Measurements from ENCODE around the gene MUC6.
A peak's percentile ranks its signal among the peaks of the same experiment; 100 is the strongest.

Gene MUC6

GRCh38 chr11:1009371-1009770, 27.1 kb downstream of the MUC6 start:
- DNase-seq (ENCODE audit: low spot score) = no peak

- DNase-seq (ENCODE audit: low spot score) = no peak
Measured at GRCh38 chr11:1008803-1009145, 27.7 kb downstream of the MUC6 start.

DNA sequence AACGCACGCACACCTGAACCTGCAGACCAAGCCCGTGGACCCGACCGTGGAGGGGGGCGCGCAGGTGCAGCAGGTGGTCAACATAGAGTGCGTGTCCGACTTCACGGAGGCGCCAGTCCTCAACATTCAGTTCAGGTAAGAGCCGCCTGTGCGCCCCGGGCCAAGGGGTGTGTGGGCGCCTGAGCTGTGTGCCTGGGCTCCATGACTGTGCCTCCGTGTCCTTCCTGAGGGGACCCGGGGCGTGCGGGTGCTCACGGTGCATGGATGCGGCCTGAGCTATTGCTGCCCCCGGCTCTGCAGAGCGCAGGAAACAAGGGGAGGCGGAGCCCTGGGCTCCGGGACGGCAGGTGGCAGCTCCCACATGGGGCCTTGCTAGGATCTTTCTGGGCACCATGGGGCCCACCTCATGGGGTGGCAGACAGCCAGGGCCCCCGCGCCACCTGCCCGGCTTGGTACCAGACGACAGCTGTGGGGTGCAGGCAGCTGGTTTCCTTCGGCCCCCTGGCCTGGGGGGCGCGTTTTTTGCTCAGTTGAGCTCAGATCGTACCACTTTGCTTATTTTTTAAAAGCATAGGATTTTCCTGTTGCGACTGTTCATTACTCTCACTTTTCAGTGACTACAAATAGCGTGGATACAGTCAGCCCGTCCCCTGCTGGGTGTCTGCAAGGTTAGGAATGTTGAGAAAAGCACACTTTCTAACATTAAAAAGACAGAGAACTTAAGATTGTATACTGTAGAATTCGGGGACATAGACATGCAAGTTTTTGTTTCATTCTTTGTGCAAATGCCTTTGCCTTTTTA, 28.3 kb downstream of the MUC6 start:
- DNase-seq (ENCODE audit: low spot score) = no peak

DNA sequence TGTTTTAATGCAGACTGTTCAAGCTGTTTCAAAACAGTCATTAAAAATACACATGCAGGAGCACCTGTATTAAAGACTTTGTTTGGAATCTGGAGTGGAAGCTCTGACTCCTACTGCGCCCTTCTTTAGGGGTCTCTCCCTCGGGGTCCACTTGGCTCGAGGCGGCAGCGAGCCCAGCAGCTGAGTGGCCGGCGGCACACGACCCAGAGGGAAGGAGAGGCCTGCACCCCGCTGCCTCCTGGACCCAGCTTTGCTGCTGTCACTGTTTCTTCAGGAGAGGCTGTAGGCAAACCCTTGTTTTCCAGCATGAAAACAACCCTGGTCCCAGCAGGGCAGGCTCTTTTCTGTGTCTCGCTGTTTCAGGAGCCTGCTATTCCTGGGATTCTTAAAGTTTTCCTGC, 29.2 kb downstream of the MUC6 start:
- no peak for DNase-seq (ENCODE audit: low spot score)

DNA sequence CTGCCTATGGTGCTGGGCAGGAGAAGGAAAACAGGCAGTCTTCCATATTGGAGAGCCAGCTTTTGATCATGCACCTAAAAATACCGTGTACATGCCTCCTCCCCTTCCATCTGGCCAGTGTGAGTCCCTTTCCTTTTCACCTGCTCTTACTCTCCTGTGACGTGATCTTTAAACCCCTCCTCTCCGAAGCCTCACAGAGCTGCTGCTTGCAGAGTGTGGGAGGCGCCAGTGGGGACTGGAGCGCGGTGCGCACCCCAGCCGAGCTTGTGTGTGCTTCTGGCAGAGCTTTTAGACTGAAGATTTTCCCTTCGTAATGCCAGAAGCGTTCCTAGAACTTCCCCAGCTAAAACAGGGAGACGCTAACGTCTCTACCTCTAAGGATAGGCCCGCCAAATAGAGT, 29.8 kb downstream of the MUC6 start:
- no peak for DNase-seq (ENCODE audit: low spot score)

- no peak for DNase-seq (ENCODE audit: low spot score)
Measured at GRCh38 chr11:1005928-1006327, 30.6 kb downstream of the MUC6 start.

DNA sequence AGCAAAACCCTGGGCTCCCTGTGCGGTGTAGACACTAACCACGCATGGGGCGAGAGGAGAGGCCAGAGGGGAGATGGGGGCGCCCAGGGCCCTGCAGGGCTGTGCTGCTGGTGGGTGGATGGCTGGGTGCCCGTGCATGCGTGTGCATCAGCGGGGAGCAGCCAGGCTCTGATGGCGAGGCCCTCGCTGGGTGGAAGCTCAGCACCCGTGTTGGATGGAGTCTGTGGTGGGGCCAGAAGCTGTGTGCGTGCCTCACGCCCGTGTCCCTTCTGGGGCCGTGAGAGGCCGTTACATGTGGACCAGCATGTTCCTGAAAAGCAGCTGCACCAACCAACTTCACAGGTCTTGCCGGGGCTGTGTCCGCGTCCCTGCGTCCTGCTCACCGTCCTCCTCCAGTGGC, 33.4 kb downstream of the MUC6 start:
- no peak for DNase-seq (ENCODE audit: low spot score)

DNA sequence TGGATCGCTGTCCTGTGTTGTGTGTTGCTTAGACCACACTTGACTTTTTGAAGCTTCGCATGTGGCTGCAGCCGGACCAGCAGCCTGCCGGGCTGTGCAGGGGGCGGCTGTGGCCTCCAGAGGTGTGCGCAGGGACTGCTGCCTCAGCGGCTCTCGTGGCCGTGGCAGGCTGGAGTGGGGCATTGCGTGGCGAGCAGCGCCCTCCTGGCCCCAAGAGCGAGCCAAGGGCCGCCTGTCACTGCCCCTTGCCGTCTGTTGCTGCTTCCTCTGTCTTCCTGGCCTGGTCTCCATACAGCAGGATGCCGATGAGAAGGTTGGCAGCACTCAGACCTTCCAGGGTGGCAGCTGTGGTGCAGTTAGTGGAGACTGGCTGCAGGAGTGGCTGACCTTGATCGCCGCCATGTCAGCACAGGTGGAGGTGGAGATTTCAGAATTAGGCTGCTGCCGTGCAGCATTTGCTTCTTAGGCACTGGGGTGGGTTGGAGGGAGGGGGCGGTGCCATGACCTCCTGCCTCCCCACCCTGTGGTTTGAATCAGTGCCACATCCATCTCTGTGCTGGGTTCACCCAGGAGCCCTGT, 34.0 kb downstream of the MUC6 start:
- no peak for DNase-seq (ENCODE audit: low spot score)

- DNase-seq (ENCODE audit: low spot score) = no peak
Measured at GRCh38 chr11:1001617-1002405, 34.7 kb downstream of the MUC6 start.

GRCh38 chr11:1000357-1001278, 35.9 kb downstream of the MUC6 start:
- DNase-seq (ENCODE audit: low spot score) = no peak

GRCh38 chr11:999009-999408, 37.5 kb downstream of the MUC6 start:
- DNase-seq (ENCODE audit: low spot score) = no peak

DNA sequence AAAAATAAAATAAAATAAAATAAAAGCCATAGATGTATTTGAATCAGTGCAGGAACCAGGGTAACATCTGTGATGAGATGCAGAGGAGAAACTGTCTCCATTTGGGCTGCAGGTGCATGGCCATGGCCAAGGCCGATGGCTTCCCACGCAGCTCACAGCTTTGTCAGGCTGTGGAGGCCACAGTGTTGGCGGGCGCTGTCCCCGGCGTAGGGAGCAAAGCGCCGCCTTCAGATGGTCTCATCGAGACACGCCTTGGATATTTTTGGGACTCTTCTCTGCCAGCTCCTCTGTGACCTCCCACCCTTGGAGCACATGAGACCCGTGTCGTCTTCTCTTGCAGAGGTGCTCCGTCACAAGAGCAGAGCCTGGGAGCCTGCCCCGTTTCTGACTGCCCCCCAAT, 38.6 kb downstream of the MUC6 start:
- DNase-seq (ENCODE audit: low spot score) = no peak

GRCh38 chr11:996681-997080, 39.8 kb downstream of the MUC6 start:
- DNase-seq (ENCODE audit: low spot score) = no peak

- no peak for DNase-seq (ENCODE audit: low spot score)
Measured at GRCh38 chr11:995752-996420, 40.6 kb downstream of the MUC6 start.

GRCh38 chr11:995044-995751, 41.3 kb downstream of the MUC6 start:
- peak; percentile 50 for DNase-seq (ENCODE audit: low spot score)

DNA sequence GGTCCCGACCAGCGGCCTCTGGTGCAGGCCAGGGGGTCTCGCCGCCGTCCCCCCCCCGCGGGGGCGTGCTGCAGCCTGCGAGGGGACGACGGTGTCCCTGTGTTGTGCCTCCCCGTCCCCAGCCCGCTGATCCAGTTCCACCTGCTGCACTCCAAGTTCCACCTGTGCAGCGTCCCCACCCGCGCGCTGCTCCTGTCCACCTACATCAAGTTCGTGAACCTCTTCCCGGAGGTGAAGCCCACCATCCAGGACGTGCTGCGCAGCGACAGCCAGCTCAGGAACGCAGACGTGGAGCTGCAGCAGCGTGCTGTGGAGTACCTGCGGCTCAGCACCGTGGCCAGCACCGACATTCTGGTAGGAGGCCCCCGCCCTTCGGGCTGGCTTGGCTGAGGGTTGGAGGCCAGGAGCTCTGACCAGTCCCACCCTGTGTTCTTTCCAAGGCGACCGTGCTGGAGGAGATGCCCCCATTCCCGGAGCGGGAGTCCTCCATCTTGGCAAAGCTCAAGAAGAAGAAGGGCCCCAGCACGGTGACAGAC, 42.8 kb downstream of the MUC6 start:
- DNase-seq (ENCODE audit: low spot score) = no peak

- no peak for DNase-seq (ENCODE audit: low spot score)
Measured at GRCh38 chr11:992577-992976, 43.9 kb downstream of the MUC6 start.

DNA sequence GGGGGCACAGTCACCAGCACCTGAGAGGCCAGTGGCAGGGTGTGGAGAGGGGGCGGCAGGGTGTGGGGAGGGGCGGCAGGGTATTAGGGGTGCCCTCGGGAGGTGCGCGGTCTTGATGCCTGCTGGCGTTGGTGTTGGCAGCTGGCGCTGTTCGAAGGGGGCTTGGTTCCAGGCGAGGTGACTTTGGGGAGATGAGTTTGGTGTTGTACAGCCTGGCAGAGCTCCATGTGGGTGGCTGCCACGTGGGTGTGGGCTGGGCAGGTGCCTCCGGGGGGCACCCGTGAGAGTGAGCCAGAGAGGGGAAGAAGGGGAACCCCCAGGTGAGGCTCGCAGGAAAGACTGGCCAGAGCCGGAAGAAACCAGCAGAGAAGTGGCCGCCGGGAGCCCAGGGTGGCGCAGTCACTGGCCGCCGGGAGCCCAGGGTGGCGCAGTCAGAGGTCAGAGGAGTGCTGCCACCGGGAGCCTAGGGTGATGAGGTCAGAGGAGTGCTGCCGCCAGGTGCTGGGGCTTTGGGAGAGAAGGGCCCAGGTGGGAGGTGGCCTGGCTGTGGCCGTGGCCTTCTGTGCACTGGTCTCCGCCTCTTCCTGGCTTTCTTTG, 44.7 kb downstream of the MUC6 start:
- no peak for DNase-seq (ENCODE audit: low spot score)

DNA sequence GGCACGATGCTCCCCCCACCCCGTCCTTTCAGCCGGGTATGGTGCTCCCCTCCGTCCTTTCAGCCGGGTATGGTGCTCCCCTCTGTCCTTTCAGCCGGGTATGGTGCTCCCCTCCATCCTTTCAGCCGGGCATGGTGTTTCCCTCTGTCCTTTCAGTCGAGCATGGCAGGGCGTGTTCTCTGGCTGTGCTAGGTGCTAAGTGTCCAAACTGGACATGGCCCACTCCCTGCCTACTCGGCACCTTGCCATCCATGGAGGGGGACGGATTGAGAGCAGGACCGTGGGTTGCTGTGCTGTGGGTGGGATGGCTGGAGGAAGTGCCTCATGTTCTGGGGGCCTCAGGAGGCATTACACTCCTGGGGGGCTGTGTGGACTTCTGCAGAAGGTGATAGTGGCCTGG, 45.5 kb downstream of the MUC6 start:
- DNase-seq (ENCODE audit: low spot score) = no peak

DNA sequence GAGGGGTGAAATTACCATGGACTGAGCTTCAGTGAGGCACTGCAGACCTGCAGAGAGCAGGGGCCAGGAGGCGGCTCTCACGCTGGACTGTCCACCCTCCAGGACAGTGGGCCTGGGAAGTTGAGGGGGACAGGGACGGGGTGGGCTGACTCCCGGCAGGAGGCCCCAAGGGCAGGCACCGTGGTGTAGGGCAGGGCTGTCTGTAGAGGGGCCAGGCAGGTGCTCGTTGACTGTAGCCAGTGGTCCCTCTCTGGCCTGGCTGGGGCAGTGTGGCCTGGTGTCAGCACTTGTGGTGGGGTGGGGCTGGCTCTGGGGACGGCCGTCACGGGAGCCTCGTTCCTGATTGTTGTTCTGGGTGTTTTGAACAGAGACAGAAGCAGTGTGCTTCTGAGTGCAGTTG, 46.4 kb downstream of the MUC6 start:
- DNase-seq (ENCODE audit: low spot score) = no peak
